ENCODE data around the gene ISLR.

DNA sequence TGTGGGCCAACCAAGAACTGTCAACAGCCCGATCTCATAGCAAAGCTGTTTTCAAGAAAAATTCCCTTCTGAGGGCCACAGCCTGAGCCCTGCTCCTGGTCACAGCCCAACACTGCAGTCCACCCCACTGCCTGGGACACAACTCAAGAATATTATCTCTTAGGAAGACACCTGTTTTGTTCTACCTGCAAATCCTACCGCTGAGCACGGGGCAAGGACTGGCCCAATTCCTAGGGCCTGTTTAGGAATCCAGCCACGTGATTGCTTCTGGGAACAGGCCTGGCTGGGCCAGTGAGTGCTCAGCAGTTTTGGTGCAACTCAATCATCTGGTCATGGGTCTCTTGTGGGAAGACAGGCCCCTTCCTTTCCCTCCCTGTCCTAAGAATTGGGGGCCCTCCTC lies 34.9 kb upstream of the ISLR start:
- TF ChIP-seq, protein P1, sequence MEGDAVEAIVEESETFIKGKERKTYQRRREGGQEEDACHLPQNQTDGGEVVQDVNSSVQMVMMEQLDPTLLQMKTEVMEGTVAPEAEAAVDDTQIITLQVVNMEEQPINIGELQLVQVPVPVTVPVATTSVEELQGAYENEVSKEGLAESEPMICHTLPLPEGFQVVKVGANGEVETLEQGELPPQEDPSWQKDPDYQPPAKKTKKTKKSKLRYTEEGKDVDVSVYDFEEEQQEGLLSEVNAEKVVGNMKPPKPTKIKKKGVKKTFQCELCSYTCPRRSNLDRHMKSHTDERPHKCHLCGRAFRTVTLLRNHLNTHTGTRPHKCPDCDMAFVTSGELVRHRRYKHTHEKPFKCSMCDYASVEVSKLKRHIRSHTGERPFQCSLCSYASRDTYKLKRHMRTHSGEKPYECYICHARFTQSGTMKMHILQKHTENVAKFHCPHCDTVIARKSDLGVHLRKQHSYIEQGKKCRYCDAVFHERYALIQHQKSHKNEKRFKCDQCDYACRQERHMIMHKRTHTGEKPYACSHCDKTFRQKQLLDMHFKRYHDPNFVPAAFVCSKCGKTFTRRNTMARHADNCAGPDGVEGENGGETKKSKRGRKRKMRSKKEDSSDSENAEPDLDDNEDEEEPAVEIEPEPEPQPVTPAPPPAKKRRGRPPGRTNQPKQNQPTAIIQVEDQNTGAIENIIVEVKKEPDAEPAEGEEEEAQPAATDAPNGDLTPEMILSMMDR (conservative IDR thresholded peaks at IDR 0.05; ENCODE audit: low read depth, low read length): no peak
- TF ChIP-seq EZH2 (IDR thresholded peaks at IDR 0.05; ENCODE audit: low read length, unreplicated experiment) (no peak), EZH2phosphoT487 (IDR thresholded peaks at IDR 0.05; ENCODE audit: borderline replicate concordance, low read length) (no peak)
